Stimulated activated CD4-positive, alpha-beta T cell treated with anti-CD3 and anti-CD28 coated beads, Interleukin-2, amount 100 ng/mL, for 48 hours (primary cell): ENCODE measurements around the gene AMPD3.
"Not testable (repeated sequence)": the region's sequence is repeated elsewhere in the genome, so short reads cannot be mapped to it uniquely, and the experiment has no call there.

Experiments
- DNase-seq, 2 donors: peaks; one replicate each; pipeline ENCODE4 v3.0.0-alpha.2; 2020

Gene AMPD3

GRCh38 chr11:10454878-10455631 is at the start of gene AMPD3:
AMPD3 (plus strand) TSS chr11:10455264; CDS start chr11:10461520, 6,256 bp downstream.
- DNase-seq, result peak in 1 of 2 donors; percentile 34

- peak; percentile 25 to 34 for DNase-seq
Observed at GRCh38 chr11:10405865-10406592, 49.0 kb upstream of the AMPD3 start.

GRCh38 chr11:10407055-10407454 is 48.0 kb upstream of the AMPD3 start:
- DNase-seq, result no peak

GRCh38 chr11:10407749-10408685 is 47.0 kb upstream of the AMPD3 start:
- DNase-seq, result no peak

GRCh38 chr11:10409207-10409661 is 45.8 kb upstream of the AMPD3 start:
- DNase-seq, result no peak

- DNase-seq, result no peak
Observed at GRCh38 chr11:10410106-10410843, 44.8 kb upstream of the AMPD3 start.

GRCh38 chr11:10410844-10411200 is 44.2 kb upstream of the AMPD3 start:
- no peak for DNase-seq

- no peak for DNase-seq
Observed at GRCh38 chr11:10412266-10412665, 42.8 kb upstream of the AMPD3 start.

GRCh38 chr11:10413268-10413667 is 41.8 kb upstream of the AMPD3 start:
- peak in 1 of 2 donors; percentile 19 for DNase-seq

GRCh38 chr11:10414181-10414580 is 40.9 kb upstream of the AMPD3 start:
- DNase-seq, result no peak

- DNase-seq, result no peak
Observed at GRCh38 chr11:10414659-10415058, 40.4 kb upstream of the AMPD3 start.

GRCh38 chr11:10415817-10416392 is 39.2 kb upstream of the AMPD3 start:
- no peak for DNase-seq

GRCh38 chr11:10418259-10418949 is 36.7 kb upstream of the AMPD3 start:
- DNase-seq, result no peak

GRCh38 chr11:10418950-10419310 is 36.1 kb upstream of the AMPD3 start:
- no peak for DNase-seq

- DNase-seq, result no peak
Observed at GRCh38 chr11:10426475-10426874, 28.6 kb upstream of the AMPD3 start.

GRCh38 chr11:10428453-10428852 is 26.6 kb upstream of the AMPD3 start:
- no peak for DNase-seq

GRCh38 chr11:10429526-10429925 is 25.5 kb upstream of the AMPD3 start:
- DNase-seq, result no peak

- DNase-seq, result no peak
Observed at GRCh38 chr11:10432493-10432892, 22.6 kb upstream of the AMPD3 start.

- no peak for DNase-seq
Observed at GRCh38 chr11:10432971-10433370, 22.1 kb upstream of the AMPD3 start.

GRCh38 chr11:10436224-10436623 is 18.8 kb upstream of the AMPD3 start:
- no peak for DNase-seq

GRCh38 chr11:10436683-10437082 is 18.4 kb upstream of the AMPD3 start:
- not testable (repeated sequence) for DNase-seq
